HG03196 (cell line): ENCODE results near the gene ITGAD.

Source experiments
- ATAC-seq: cut with Tn5 transposase; IDR thresholded peaks from one replicate; pipeline ENCODE4 v1.9.1; 2021; ENCODE audit not compliant: unreplicated experiment

ITGAD gene

GRCh38 chr16:31458844-31459686 is 65.9 kb downstream of the ITGAD start, which contains the start of gene ARMC5:
Gene ARMC5 (plus strand): TSS chr16:31459501. CDS start chr16:31459525, 24 bp downstream.
- peak; percentile 75 for ATAC-seq

- ATAC-seq, result peak; percentile 70
Observed at GRCh38 chr16:31459687-31460581, 66.8 kb downstream of the ITGAD start.

- no peak for ATAC-seq
Observed at GRCh38 chr16:31460582-31461002, 67.5 kb downstream of the ITGAD start.

GRCh38 chr16:31461201-31461920 is 68.2 kb downstream of the ITGAD start:
- no peak for ATAC-seq

- ATAC-seq, result no peak
Observed at GRCh38 chr16:31461921-31462804, 69.0 kb downstream of the ITGAD start.

- ATAC-seq, result no peak
Observed at GRCh38 chr16:31464348-31464769, 71.2 kb downstream of the ITGAD start.

- no peak for ATAC-seq
Observed at GRCh38 chr16:31464781-31465260, 71.7 kb downstream of the ITGAD start.

- no peak for ATAC-seq
Observed at GRCh38 chr16:31465788-31466370, 72.7 kb downstream of the ITGAD start.

- ATAC-seq, result no peak
Observed at GRCh38 chr16:31466381-31466841, 73.3 kb downstream of the ITGAD start.

- peak; percentile 63 for ATAC-seq
Observed at GRCh38 chr16:31467151-31467773, 74.1 kb downstream of the ITGAD start.

GRCh38 chr16:31467858-31468257 is 74.7 kb downstream of the ITGAD start:
- ATAC-seq, result no peak

GRCh38 chr16:31470615-31471014 is 77.5 kb downstream of the ITGAD start:
- no peak for ATAC-seq

GRCh38 chr16:31471241-31471874 is 78.2 kb downstream of the ITGAD start:
- ATAC-seq, result no peak

GRCh38 chr16:31471875-31472708 is 79.0 kb downstream of the ITGAD start, which contains the start of gene TGFB1I1:
Gene TGFB1I1 (plus strand): TSS chr16:31472152. CDS start chr16:31472189, 37 bp downstream.
- no peak for ATAC-seq

GRCh38 chr16:31472709-31473203 is 79.6 kb downstream of the ITGAD start:
- no peak for ATAC-seq

- no peak for ATAC-seq
Observed at GRCh38 chr16:31473264-31473984, 80.3 kb downstream of the ITGAD start.
